Heart right ventricle (tissue), 16 donors: ENCODE data around the gene CCNB2. TPM values are rescaled to one million over a fixed set of nuclear protein-coding genes. Genes with fewer than 3 reads are reported as not detected.

ENCODE experiments used
- ATAC-seq, 8 donors: fragments of 200-7000 bp; cut with Tn5 transposase; one replicate each; pipeline ENCODE4 v1.9.1; 2020; ENCODE audit warnings: mild to moderate bottlenecking in 8 of 8, moderate library complexity in 8 of 8, moderate number of reproducible peaks in 1 of 8
- DNase-seq, 2 donors: peaks; one replicate each; pipeline ENCODE4 v3.0.0-alpha.2; 2020
- H3K27ac ChIP-seq, 10 donors: fragments of 200-600 bp; sonication (generic) in 2 of 10; one replicate each; pipeline versions ENCODE4 v1.5.0 to v1.8.0; 2020 to 2022; ENCODE audit warnings: mild to moderate bottlenecking in 3 of 10
- H3K27me3 ChIP-seq, 7 donors: fragments of 200-600 bp; one replicate each; pipeline ENCODE4 v1.8.0; 2021 to 2022; ENCODE audit warnings: mild to moderate bottlenecking in 2 of 7
- H3K36me3 ChIP-seq, 9 donors: fragments of 200-600 bp; sonication (generic) in 1 of 9; one replicate each; pipeline versions ENCODE4 v1.5.0 to v1.8.0; 2020 to 2022; ENCODE audit warnings: mild to moderate bottlenecking in 2 of 9
- H3K4me1 ChIP-seq, 9 donors: fragments of 200-600 bp; sonication (generic) in 1 of 9; one replicate each; pipeline versions ENCODE4 v1.5.0 to v1.8.0; 2020 to 2022; ENCODE audit warnings: mild to moderate bottlenecking in 4 of 9
- H3K4me3 ChIP-seq, 10 donors: fragments of 200-600 bp; sonication (generic) in 2 of 10; one replicate each; pipeline versions ENCODE4 v1.5.0 to v1.8.0; 2020 to 2022; ENCODE audit warnings: mild to moderate bottlenecking in 7 of 10, moderate library complexity in 2 of 10
- H3K9me3 ChIP-seq, 11 donors: fragments of 200-600 bp in 10 of 11; sonication (generic) in 2 of 11; one replicate each; pipeline versions ENCODE4 v1.5.0 to v1.8.0; 2013 to 2022; ENCODE audit warnings: mild to moderate bottlenecking in 2 of 11, control low read depth in 1 of 11, moderate library complexity in 1 of 11
- CTCF ChIP-seq, 9 donors: fragments of 200-600 bp; sonication (generic) in 2 of 9; IDR thresholded peaks; one replicate each; pipeline versions ENCODE4 v1.5.0 to v1.8.0; 2021 to 2022; ENCODE audit warnings: antibody characterized with exemption in 9 of 9, mild to moderate bottlenecking in 5 of 9, moderate library complexity in 1 of 9
- WGBS, 2 donors: extraction: QIAGEN DNeasy Blood & Tissue Kit; methylation state at CpG; one replicate each; pipeline ENCODE4 v1.1.7; 2013; ENCODE audit warnings: inconsistent platforms in 1 of 2; 5-methylcytosine and 5-hydroxymethylcytosine counted together
- intact Hi-C, 10 donors: fragments of 100-400 bp; cut with DNase I; formaldehyde crosslinking; loops; one replicate each; pipeline versions ENCODE4 v1.11.1 to v1.14.2; 2022
- polyA plus RNA-seq, 2 donors: library from polyadenylated mRNA; stranded (reverse); fragments of 200-250 nt; gene quantifications; one replicate each; pipeline ENCODE4 v1.2.3, GENCODE V29; 2013
- total RNA-seq, 10 donors: library from RNA; stranded (reverse); fragmentation: NEBNext Ultra II Directional in 3 of 10; extraction: Animal tissue kit (Norgen Biotek cat#: 25700) in 3 of 10; gene quantifications; one replicate each; pipeline versions ENCODE4 v1.2.1 to v1.2.4, GENCODE V29; 2021 to 2023
- donor health status: Arrhythmogenic right ventricular cardiomyopathy.
- donor health status: ischemic (EF 13 %, LVEDD 7.1; RV severe dilation, severe dysfunction).
- donor health status: healthy with polysubstance abuse.
- donor health status: DM: no; HTN: yes; CAD: no.
- donor health status: DM: no; HTN: no; CAD: no.
- donor health status: ischemic (EF 25% LVEDD 6.9; RV normal size, moderate dysfunction).
- donor health status: ischemic (EF 25% LVEDD 5.7; RV mildly dilated, moderate dysfunction).
- donor health status: healthy.
- donor health status: DM: yes; HTN: yes; CAD: no.
- donor health status: Ischemic cardiomyopathy.
- donor health status: ischemic (EF 35%, LVEDD 5.7; RV mildly dilated, moderate dysfunction).
- donor health status: nonischemic (EF 11% LVEDD 7.7; RV severe dilation, severe dysfunction).
- donor health status: DM: yes; HTN: yes; CAD: no.
- donor health status: PGD.
- donor health status: ischemic (EF 29% LVEDD 5.4; RV normal size, mild dysfunction).
- donor health status: nonischemic (EF 23%, LVEDD 6.1; RV moderate dilation, normal function).

Gene CCNB2
- total and polyA plus RNA-seq, 12 donors, result 0.16 to 5.9 (median 0.47) TPM; not detected in 2

GRCh38 chr15:59096429-59096828 lies 8.5 kb upstream of the CCNB2 start:
- Histone ChIP-seq H3K36me3 (peaks cover 0 to 92% (median 45%) of the 10 kb centered on the region in 9 donors), H3K4me3 (no peak overlapping the region), H3K4me1 (no peaks in the 10 kb centered on the region), H3K27me3 (no peaks in the 10 kb centered on the region), H3K27ac (no peak overlapping the region), H3K9me3 (no peaks in the 10 kb centered on the region)
- no peak for TF ChIP-seq CTCF (IDR thresholded peaks at IDR 0.05)
- ATAC-seq (no peak), DNase-seq (no peak)
- WGBS, 2 donors, result 88% methylated on average over 3 of the region's 3 CpGs
- intact Hi-C loops, result no loop called here

- 67 to 87% methylated on average over 2 of the region's 2 CpGs for WGBS, 2 donors
- Histone ChIP-seq H3K4me3 (no peak overlapping the region), H3K4me1 (peaks cover 0 to 1% (median under 1%) of the 10 kb centered on the region in 9 donors), H3K36me3 (peaks cover 0 to 64% (median 26%) of the 10 kb centered on the region in 9 donors), H3K27me3 (no peaks in the 10 kb centered on the region), H3K27ac (no peak overlapping the region), H3K9me3 (no peaks in the 10 kb centered on the region)
- intact Hi-C loops, result no loop called here
- ATAC-seq (no peak), DNase-seq (no peak)
- TF ChIP-seq CTCF (IDR thresholded peaks at IDR 0.05), result no peak
These were observed 5.7 kb upstream of the CCNB2 start for GRCh38 chr15:59099162-59099685.

GRCh38 chr15:59104602-59104911 lies 389 bp upstream of the CCNB2 start:
- H3K36me3 ChIP-seq, result peaks cover 0 to 22% (median 0%) of the 10 kb centered on the region in 9 donors
- WGBS, 2 donors, result 2 to 3% methylated on average over 9 of the region's 9 CpGs
- no peak for TF ChIP-seq CTCF (IDR thresholded peaks at IDR 0.05)
- H3K9me3 ChIP-seq, result no peaks in the 10 kb centered on the region
- peaks cover 2 to 14% (median 7%) of the 10 kb centered on the region in 9 donors for H3K4me1 ChIP-seq
- peak overlapping the region; percentile 52 to 81 (median 64) for H3K4me3 ChIP-seq
- H3K27ac ChIP-seq, result peak overlapping the region in 3 of 10 donors; percentile 28 to 80 (median 41)
- no peaks in the 10 kb centered on the region for H3K27me3 ChIP-seq
- peak; percentile 19 to 56 (median 38) for ATAC-seq
- intact Hi-C loops, result loop anchor here in 2 of 10 donors (10.0 kb wide), 1 partner anchor 120 kb away; the partner anchor contains the start of gene RNF111 (in 2 of the 2)
- DNase-seq, result no peak

GRCh38 chr15:59105854-59106253 lies 908 bp downstream of the CCNB2 start:
- ATAC-seq (no peak), DNase-seq (no peak)
- TF ChIP-seq CTCF (IDR thresholded peaks at IDR 0.05), result no peak
- H3K9me3 ChIP-seq, result no peaks in the 10 kb centered on the region
- H3K27me3 ChIP-seq, result no peaks in the 10 kb centered on the region
- H3K4me1 ChIP-seq, result peaks cover 2 to 14% (median 7%) of the 10 kb centered on the region in 9 donors
- 58 to 69% methylated on average over 2 of the region's 2 CpGs for WGBS, 2 donors
- H3K27ac ChIP-seq, result no peak overlapping the region
- peaks cover 0 to 19% (median 0%) of the 10 kb centered on the region in 9 donors for H3K36me3 ChIP-seq
- intact Hi-C loops, result loop anchor here in 2 of 10 donors (10.0 kb wide), 1 partner anchor 121 kb away; the partner anchor contains the start of gene RNF111 (in 2 of the 2)
- peak overlapping the region in 2 of 10 donors; percentile 73 to 78 for H3K4me3 ChIP-seq
